NCI-H460 (cell line): ENCODE data around the gene CHST12. TPM values are rescaled to one million over a fixed set of nuclear protein-coding genes. Genes with fewer than 3 reads are reported as not detected.
"Not testable (repeated sequence)": the region's sequence is repeated elsewhere in the genome, so short reads cannot be mapped to it uniquely, and the experiment has no call there.

ENCODE experiments used
- DNase-seq: peaks from one replicate; pipeline ENCODE4 v3.0.0-alpha.2; 2016; ENCODE audit warnings: low read depth; ENCODE audit errors: extremely low read depth
- total RNA-seq: library from RNA; depleted of rRNA; stranded (reverse); fragments of >200 nt; shearing (Covaris generic); gene quantifications from 2 replicates; pipeline ENCODE4 v1.2.3, GENCODE V29; 2014

The CHST12 gene
- total RNA-seq, 1 experiment from 2014 or later, result 3.8 TPM

DNA sequence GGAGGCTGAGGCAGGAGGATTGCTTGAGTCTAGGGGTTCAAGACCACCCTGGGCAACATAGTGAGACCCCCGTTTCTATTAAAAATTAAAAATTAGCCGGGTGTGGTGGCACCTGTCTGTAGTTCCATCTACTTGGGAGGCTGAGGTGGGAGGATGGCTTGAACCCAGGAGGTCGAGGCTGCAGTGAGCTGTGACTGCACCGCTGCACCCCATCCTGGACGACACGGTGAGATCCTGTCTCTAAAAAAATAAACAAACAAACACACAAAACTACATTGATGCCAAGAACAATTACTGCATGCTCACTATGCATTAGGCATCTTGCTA is 761 bp upstream of the CHST12 start:
- DNase-seq, result no peak

DNA sequence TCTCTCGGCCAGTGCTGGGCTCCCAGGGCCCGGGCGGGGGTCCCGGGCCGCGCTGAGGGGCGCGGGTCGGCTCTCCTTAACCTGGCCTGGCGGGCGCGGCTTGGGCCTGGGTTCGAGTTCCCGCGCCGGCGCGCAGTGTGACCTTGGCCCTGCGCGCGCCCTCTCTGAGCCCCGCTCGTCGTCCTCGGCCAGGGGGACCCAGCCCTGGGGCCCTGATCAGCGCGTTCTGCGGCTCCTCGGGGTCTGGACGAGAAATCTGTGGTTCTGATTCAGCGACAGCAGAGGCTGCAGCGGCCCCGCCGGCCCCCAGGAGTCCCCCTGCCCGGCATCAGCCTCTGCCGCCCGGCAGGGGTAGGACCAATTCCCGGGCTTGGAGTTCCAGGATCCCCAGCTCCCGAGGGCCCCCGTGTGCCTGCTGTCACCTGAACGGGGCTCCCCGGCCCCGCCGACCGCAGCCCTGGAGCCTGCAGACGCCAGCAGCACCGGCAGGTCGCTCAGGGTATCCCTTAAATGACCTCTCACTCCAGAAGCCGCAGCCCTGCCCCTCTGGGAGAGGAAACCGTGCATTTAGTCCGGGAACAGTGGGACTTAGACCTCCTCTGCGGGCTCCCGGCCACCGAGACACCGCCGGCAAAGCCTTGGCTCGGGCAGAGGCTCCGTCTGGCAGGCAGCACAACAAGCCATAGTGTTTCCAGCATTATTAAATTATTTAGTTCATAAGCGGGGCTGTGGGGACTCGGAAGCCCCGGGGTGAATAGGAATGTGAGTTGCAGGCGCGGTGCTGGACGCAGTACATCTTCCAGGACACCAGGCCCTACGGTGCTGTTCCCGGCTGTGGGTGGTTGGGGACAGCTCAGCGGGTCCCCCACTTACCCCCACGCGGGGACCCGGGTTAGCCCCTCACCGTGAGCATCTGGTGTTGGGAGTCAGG is 572 bp downstream of the CHST12 start:
- DNase-seq, result no peak

DNA sequence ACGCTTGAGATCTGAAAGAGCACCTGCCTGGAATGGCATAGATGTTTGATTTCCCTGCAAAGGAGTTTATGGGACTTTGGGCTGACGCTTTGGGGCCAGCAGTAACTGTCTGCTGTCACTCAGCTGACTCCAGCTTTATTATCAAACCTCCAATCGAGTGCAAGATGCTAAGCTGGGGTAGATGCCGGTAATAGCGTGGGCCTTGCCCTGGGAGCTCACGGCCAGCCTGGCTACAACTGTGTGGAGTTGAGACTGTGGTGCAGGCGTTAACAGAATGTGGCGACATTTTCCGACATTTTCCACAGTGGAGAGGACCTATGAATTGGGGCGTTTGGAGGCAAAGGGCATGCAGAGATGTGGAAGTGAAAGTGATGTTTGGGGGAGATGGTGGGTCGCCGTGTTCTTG is 1.3 kb downstream of the CHST12 start:
- DNase-seq, result no peak

DNA sequence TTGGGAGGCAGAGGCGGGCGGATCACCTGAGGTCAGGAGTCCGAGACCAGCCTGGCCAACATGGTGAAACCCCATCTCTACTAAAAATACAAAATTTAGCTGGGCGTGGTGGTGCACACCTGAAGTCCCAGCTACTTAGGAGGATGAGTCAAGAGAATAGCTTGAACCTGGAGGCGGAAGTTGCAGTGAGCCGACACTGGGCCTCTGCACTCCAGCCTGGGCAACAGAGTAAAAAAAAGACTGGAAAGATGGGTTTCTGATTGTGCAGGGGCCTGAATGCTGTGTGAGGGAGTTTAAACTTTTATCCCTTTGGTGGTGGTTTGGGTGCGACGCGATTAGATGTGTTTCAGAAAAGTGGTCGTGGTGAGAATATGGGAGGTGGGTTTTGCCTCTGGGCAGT is 1.8 kb downstream of the CHST12 start:
- no peak for DNase-seq

DNA sequence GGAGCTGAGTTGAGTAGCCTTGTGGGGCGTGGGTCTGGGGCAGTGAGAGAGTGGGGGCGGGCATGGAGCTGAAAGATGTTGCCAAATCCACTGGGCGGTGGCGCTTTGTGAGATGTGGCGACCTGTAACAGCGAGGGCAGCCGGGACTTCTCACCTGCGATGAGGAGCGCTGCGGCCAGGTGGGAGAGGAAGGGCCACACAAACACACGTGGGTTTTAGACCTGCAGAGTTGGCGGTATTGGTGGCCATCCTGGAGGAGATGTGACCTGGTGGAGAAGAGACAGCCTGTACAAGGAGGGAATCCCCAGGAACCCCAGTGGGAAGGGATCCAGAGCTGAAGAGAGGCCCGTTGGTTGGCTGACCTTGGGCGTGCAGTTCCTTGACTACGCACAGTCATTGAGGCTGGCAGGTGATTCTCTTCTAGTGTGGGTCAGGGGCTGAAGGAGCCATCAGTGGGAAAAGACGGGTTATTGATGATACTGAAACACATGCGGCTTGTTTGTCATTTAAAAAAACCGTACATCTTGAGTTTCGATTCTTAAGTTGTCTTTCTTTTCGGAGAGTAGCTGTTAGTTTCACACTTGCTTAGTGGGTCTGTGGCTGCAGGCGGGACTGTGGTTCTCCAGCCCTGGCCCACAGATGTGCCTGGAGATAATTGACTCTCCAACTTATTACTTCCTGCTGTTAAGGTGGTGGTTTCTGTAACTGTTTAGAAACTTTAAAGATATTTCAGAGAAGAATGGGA is 2.4 kb downstream of the CHST12 start:
- DNase-seq, result no peak

DNA sequence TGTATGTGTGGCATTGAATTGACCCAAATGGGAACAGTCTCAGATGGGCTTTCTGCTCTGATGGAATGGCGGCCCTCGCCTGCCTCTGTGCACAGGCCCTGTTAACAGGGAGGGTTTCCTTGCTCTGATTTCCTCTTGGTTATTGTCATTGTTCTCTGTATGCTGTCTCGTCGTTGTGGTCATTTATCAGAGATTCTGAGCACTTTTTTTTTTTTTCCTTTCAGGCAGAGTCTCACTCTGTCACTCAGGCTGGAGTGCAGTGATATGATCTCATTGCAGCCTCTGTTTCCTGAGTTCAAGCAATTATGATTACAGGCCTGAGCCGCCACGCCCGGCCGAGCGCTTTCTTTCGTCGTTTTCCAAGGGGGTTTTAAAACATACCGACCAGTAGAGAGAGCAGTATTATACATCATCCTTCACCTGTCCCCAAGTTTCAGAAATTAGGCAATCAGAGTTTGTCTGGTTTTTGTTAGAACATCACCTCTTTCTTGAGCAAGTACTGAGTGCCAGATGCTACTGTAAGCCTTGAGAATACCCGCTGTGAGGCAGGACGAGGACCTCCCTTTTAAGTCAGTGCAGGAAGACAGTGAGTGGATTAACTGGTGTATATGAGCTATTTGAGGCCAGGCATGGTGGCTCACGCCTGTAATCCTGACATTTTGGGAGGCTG is 6.5 kb downstream of the CHST12 start:
- no peak for DNase-seq

DNA sequence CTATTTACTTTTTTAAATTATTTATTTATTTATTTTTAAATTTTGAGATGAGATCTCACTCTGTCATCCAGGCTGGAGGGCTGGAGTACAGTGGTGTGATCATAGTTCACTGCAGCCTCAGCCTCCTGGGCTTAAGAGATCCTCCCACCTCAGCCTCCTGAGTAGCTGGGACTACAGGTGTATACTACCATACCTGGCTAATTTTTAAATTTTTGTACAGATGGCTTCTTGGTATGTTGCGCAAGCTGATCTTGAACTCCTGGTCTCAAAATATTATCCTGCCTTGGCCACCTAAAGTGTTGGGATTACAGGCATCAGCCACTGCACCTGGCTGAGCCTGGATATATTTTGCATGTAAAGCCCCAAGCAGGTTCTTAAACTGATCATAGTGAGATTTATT is 7.6 kb downstream of the CHST12 start:
- DNase-seq, result no peak

DNA sequence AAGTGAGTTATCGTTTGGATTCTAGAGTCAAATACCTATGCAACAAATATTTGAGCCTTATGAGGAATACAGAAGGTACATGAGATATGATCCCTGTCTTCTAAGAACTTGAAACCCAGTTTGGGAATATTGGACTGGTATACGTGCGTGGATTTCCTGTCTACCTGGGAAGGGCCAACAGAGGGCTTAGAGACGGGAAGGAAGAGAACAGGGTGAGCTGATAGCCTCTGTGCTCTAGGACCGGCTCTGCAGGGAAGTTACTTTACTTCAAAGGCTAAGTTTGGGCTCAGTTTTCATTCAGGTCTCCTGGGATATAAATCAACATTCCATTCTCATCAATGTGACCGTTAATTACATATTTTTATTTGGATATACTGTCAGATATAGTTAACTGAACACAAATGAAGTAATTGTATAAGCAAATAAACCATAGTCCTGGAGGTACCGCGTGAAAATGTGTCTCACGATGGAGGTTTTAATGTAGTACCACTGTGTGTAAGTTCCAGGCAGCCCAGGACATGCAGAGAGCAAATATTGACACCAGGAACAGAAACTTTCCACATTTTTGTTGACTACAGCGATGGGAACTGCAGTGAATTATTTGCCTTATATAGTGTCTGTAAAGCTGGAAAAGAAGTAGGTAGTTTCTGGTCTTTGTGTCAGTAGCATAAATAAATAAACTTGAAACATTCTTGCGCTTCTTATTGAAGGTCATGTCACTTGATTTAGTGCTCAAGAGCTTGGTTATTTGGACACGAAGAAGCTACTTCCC is 8.6 kb downstream of the CHST12 start:
- no peak for DNase-seq

DNA sequence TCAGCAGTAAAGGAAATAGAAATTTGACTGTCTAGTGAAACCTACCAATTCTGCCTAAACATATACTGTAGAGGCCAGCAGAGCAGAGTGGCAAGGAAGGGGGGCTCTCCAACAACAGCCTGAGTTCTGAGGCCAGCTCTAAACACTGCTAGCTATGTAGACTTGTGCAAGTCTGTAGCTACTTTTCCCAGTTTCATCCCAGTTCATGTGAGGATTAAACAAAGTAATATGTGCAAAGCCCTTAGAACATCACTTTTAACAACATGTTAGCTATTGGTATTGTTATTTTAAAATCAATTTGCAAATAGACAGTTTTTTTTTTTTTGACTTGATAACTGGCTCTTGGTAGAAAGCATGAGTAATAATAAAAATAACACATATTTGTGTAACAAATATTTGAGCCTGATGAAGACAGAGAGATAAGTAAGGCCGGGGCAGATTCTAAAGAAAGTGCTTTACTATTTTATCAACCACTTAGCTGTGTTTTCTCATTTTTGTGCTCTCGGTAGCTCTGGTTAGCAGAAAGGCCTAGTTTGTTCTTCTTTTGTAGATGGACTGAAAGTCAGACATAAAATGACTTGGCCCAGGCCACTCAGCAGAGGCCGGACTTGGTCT is 9.3 kb downstream of the CHST12 start:
- no peak for DNase-seq

DNA sequence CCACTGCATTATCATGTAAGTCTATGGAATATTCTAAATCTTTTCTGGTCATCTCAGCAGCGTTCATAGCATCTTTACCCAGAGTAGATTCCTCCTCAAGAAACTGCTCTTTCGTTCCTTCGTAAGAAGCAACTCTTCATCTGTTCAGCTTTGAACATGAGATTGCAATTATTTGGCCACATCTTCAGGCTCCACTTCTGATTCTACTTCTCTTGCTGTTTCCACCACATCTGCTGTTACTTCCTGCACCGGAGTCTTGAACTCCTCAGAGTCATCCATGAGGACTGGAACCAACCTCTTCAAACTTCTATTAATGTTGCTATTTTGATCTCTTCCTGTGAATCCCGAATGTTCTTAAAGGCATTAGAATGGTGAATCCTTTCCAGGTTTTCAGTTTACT is 12.7 kb downstream of the CHST12 start:
- DNase-seq, result no peak

DNA sequence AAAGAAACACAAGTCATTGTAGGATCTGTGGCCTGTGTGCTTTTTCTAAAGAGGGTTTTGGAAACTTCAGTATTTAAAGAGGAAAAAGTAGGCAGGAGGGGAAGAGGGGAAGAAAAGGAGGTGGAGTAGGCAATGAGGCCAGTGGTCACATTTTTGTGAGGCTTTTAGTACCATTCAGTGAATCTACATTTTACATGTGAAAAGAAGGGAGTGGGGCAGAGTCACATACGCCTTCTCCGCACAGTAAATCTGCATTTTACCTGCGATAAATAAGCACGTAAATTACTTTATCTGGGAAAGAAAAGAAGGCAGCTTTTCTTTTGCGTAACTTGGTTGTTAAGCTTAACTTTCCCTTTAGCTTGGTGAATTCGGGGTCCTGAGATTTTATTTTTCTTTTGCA is 13.2 kb downstream of the CHST12 start:
- DNase-seq, result no peak

DNA sequence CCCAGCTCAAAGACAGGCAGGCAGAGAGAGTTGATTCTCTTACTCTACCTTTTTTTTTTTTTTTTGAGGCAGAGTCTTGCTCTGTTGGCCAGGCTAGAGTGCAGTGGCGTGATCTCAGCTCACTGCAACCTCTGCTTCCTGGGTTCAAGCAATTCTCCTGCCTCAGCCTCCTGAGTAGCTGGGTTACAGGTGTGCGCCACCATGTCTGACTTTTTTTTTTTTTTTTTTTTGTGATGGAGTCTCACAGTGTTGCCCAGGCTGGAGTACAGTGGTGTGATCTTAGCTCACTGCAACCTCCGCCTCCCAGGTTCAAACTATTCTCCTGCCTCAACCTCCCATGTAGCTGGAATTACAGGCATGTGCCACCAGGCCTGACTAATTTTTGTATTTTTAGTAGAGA is 13.8 kb downstream of the CHST12 start:
- DNase-seq, result not testable (repeated sequence)

DNA sequence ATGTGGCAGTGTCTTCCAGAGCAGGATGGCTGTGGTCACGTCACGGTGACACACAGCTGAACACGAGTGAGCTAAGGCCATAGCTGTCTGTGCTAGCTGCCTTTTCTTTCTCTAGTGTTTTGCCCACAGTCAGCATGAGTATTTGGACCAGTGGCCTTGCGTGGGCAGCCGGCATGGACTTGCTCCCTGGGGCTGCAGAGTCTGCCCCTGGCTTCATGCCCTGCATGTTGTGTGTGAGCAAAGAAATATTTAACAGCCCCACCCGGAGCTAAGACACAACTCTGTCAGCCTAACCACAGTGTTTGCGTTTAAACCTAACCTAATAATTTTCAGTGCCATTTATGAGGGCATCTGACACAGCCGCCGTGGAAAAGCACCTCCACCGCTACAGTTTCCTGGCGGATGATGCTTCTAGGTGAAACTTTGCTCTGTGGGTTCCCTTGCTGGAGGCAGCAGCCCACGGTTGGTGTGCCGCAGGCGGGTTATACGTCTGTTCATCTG is 14.6 kb downstream of the CHST12 start:
- no peak for DNase-seq

DNA sequence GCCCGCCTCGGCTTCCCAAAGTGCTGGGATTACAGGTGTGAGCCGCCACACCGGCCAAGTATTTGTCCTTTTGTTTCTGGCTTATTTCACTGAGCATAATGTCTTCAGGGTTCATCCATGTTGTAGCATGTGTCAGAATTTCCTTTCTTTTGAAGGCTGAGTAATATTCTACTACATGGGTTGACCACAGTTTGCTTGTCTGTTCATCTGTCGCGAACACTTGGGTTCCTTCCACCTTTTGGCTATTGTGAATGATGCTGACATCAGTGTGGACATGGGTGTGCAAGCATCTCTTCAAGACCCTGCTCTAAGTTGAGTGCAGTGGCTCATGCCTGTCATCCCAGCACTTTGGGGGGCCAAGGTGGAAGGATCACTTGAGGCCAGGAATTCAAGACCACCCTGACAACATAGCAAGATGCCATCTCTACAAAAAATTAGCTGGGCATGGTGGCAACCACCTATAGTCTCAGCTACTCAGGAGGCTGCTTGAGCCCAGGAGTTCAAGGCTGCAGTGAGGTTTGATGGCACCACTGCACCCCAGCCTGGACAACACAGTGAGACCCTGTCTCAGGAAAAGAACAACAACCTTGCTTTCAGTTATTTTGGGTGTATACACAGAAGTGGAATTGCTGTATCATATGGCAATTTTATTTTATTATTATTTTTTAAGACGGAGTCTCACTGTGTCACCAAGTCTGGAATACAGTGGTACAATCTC is 17.0 kb downstream of the CHST12 start:
- no peak for DNase-seq

DNA sequence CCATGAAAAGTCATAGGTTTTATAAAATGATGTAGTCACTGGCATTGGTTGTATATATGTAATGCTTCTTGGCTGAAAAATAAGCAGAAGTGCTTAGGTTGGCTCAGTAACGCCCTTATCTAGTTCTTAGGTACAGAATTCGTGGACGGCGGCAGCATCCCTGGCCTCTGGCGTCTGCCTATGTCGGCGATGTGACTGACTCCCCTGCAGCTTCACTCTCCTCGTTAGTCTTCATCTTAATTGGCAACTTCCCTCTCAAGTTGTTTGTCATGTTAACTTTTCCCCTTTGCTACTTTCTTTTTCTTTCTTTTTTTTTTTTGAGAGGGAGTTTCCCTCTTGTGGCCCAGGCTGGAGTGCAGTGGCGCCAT is 18.5 kb downstream of the CHST12 start:
- DNase-seq, result no peak

DNA sequence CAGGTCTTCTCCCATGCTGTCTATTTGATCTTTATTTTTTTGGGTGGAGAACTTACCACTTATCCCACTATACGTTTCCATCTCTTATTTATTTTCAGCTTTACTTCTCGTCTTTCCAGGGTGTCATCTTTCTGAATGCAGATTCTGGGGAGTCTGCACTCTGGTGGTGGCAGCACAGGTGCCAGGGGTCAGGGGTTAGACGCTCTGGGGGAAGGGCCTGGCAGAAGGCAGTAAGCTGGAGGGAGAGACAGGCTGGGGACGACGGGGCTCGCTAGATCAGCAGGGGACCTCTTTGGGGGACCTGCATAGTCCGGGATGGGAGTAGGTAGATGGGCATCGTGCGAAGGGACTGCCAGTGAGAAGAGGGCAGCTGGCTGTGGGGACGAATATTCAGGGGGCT is 22.3 kb downstream of the CHST12 start:
- DNase-seq, result no peak

DNA sequence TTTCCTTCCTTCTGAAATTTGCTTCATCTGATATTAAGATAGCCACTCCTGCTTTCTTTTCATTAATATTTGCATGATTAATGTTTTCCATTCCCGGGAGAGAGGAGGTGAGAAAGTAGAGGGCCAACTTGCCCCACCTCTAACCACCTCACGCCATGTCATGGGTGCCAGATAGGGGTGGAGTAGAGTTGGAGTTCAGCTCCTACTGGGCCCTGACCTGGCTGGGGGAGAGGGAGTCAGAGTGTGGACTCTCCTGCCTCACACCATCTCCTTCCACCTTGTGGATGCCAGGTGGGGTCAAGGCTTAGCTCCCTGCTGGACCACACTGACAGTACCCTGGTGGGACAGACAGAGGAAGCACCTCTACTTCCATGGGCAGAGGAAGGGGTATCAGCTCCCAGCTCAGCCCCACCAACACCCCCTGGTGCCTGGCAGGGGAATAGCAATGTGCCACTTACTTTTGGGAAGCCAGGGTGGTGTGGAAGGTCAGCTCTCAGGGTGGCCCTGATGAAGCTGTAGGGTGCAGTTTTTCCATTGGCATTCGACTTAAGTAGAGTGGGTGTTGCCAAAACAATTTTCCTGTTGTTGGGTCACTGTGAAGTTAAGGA is 28.0 kb downstream of the CHST12 start:
- DNase-seq, result no peak

DNA sequence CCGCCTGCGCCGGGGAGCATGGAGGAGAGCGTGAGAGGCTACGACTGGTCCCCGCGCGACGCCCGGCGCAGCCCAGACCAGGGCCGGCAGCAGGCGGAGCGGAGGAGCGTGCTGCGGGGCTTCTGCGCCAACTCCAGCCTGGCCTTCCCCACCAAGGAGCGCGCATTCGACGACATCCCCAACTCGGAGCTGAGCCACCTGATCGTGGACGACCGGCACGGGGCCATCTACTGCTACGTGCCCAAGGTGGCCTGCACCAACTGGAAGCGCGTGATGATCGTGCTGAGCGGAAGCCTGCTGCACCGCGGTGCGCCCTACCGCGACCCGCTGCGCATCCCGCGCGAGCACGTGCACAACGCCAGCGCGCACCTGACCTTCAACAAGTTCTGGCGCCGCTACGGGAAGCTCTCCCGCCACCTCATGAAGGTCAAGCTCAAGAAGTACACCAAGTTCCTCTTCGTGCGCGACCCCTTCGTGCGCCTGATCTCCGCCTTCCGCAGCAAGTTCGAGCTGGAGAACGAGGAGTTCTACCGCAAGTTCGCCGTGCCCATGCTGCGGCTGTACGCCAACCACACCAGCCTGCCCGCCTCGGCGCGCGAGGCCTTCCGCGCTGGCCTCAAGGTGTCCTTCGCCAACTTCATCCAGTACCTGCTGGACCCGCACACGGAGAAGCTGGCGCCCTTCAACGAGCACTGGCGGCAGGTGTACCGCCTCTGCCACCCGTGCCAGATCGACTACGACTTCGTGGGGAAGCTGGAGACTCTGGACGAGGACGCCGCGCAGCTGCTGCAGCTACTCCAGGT is 29.7 kb downstream of the CHST12 start:
- no peak for DNase-seq
